GM19467 (cell line): ENCODE results near the gene SLC22A23.

ENCODE experiments used
- ATAC-seq: cut with Tn5 transposase; IDR thresholded peaks from one replicate; pipeline ENCODE4 v1.9.1; 2021; ENCODE audit warnings: mild to moderate bottlenecking, moderate library complexity; ENCODE audit not compliant: unreplicated experiment

The SLC22A23 gene

GRCh38 chr6:3406891-3407809 lies 49.7 kb downstream of the SLC22A23 start:
- ATAC-seq, result no peak

DNA sequence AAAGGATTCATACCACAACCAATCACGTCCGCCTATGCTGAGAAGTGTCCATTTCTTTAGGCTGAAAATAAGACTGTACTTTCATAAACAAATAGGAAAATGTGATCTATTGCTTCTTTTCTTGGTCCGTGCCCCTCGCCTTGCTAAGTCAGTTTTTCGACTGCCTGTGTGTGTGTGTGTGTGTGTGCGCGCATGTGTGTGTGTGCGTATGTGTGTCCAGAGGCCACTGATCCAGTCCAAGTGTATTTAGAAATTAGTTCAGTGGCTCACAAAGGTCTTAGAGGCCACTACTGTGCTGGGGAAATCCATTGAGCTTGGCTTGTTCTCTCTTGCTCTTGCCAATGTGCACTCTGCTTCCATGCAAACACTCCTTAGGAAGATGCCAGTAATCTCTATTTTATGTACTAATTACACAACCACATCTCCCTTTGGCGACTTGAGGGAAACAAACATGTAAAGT lies 50.5 kb downstream of the SLC22A23 start:
- no peak for ATAC-seq

DNA sequence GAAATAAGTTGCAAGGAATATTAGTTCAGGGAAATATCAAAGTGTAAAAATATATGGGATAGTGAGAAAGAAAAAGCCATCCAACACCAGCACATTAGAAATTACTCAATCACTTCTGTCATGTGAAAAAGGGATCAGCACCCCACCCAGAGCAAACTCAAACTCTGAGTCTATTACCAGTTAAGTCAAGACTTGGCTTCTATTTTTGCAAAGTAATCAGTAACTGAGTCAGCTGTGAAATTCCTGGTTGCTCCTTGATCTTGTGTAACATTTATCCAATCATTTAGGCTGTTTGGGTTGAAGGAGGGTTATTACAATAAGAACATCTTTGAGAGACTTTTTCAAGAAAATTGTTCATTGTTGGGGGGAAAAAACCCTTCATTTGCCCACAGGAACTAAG lies 51.2 kb downstream of the SLC22A23 start:
- no peak for ATAC-seq

- no peak for ATAC-seq
Measured at GRCh38 chr6:3405182-3405518, 51.7 kb downstream of the SLC22A23 start.

DNA sequence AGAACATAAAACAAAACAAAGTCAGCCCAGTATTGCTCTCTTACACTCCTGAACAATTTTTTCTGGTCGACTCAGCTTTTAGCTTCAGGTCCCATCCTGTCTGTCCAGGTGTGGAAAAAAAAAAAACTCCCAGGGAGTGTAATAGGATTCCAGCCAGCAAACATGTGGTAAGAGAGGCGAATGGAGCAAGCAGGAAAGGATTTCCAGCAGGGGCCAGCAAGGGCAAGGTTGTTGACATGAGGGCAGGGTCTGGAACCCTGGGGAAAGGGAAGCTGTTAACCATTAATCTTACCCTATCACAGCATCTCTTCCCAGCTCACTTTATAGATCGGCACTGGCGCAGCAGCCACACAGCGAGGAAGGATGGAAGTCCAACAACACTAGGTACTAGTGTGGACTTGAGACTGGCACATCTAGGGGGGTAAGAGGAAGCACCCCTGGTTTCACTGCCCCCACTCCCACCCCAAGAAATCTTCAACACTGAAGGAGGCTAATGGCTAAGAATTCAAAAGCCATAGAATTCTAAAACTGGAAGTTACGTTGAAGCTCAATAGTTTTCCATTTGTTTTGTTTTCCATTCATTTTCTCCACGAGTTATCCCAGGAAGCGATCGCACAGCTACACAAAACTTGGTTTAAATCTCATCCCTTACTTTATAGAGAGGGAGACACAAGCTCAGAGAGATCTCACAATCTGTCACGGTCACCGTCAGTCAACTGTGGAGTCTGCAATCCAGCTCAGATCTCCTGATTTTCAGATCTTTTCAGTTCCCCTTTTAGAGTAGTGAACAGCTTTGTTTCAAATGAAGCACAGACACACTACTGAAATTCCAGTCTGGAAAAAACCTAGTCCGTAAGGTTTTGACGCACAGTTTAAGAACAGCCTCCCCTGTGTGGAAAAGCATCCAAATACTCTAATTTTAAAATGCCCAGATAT lies 53.3 kb downstream of the SLC22A23 start:
- no peak for ATAC-seq

- no peak for ATAC-seq
Measured at GRCh38 chr6:3402310-3403237, 54.3 kb downstream of the SLC22A23 start.

DNA sequence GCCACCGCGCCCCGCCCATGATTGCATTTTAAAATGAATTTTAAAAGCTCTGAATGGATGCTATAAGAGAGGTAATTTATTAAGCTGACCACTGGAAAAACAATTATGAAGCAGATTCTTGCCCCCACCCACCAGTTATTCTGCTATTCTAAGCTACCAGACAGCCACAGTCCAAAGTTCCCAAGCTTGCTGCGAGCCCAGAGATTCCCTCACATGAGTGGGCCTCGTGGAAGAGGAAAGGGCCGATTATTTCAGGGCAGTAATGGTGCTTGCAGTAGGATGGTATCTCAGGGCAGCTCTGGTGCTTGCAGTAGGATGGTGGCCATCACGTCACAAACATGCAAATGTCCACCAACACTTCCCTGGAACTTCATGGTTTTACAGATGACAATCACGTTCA lies 56.7 kb downstream of the SLC22A23 start:
- no peak for ATAC-seq

DNA sequence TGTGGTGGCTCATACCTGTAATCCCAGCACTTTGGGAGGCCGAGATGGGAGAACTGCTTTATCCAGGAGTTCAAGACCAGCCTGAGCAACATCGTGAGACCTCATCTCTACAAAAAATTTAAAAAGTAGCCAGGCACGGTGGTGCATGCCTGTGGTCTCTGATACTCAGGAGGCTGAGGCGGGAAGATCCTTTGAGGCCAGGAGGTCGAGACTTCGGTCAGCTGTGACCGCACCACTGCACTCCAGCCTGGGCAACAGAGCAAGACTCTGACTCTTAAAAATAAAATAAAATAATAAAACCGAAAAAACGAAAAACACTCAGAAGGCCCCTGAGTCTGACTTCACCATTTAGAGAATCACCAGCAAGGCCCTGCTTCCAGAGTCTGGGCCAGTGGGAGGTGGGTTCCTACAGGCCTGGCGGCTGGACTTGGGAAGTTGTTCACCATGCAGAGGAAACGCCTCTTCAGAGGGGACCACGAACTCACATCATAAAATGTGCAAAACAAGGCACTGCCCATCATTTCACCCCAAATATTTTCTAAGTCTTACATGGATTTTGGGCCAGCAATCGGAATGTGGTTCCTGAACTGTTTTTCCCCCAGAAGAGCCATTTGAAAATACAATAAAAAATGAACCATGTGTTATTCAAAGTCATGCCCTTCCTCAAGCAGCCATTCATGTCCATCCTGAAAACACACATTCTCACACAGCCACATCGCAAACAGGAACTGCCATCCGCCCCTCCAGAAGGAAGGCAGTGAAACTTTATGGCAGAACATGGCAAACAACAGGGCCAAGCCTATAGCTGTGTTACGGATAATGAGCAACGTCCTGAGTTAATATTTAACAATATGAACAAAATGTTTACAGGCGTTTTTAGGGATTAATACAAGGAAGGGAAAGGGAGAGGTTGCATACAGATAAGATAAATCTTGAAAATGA lies 57.8 kb downstream of the SLC22A23 start:
- ATAC-seq, result no peak

DNA sequence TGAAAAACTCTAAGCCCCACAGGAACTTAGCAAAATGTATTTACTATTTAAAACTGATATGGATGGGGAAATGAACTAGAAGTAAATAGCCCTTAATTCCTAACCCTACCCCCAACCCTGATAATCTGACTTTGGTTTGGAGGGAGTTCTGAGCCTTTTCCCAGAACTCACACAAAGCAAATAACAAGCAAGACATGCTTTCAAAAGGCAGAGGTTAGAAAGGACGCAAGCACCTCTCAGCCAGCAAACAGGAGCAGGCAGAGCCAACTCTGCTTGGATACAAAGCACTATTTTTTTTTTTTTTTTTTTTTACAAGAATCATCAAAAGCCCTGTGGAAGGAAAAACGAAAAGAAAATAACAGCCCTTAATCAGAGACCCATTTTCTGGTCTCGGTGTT lies 58.7 kb downstream of the SLC22A23 start:
- ATAC-seq, result no peak

DNA sequence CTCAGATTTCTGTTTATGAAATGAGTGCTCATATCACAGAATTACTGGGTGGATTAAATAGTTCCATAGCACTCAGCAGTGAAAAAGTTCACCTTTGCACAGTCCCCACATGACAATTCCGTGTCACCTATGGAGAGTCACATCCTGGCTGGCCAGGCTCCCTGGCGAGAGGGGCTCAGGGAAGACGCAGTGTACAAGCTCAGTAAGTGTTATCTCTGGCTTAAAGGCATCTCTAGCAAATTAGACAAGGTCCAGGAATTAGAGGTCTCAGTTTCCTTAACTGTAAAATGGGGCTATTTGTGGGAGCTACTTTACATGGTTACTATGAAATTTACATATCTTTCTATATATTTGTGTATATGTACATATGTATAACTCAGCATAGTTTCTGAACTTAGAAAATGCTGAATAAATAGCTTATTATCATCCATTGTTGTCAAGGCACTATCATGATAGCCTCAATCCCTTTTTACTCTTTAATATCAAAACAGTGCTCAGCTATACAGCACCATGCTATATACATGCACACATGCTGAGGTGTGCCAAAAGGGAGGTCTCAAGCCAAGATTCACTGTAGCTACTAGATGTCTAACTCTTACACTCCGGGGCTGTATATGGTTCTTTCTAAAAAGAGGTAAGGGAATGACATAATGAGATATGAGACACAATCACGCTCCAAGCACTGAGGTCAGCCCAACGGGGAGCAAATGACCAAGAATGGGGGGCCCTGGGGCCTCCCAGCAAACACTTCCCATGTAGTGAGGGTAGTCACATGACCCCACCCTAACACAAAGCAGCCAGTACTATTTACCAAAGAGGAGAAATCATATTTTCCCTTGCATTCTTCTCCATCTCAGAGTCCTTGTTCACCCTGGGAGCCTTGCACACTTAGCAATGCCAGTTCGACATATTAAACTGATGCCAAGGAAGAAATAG lies 59.4 kb downstream of the SLC22A23 start:
- no peak for ATAC-seq

GRCh38 chr6:3396503-3397180 lies 60.2 kb downstream of the SLC22A23 start:
- no peak for ATAC-seq

- no peak for ATAC-seq
Measured at GRCh38 chr6:3394671-3395070, 62.2 kb downstream of the SLC22A23 start.

DNA sequence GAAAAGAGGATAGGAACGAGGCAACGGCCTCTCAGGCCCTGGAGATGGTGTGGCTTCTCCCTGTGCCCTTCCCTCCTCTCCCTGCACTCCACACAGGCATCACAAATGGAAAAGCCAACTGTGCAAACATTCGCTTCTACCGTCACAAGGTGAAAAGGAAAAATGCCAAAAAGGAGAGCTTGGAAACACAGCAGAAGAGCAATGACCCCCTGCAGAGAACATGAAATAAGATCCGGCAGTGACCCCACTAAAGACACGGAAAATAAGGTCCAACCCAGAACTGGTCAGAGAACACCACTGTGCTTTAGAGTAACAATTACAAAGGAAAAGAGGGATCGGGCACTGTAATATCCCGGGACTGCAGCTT lies 63.0 kb downstream of the SLC22A23 start:
- ATAC-seq, result no peak

GRCh38 chr6:3392930-3393835 lies 63.7 kb downstream of the SLC22A23 start:
- no peak for ATAC-seq

GRCh38 chr6:3391902-3392458 lies 64.9 kb downstream of the SLC22A23 start:
- ATAC-seq, result no peak

GRCh38 chr6:3390698-3391097 lies 66.2 kb downstream of the SLC22A23 start:
- ATAC-seq, result no peak
